ENCODE results near the gene LTBP2. TPM values are rescaled to one million over a fixed set of nuclear protein-coding genes. Genes with fewer than 3 reads are reported as not detected.

LTBP2 gene
- total and polyA plus RNA-seq, 3 experiments from 2014 or later, result 0.24 to 0.83 (median 0.42) TPM

Other genes with a start within 250 kb of the LTBP2 start
- gene SYNDIG1L, start 186.0 kb downstream of the LTBP2 start, total RNA-seq, result not detected
- not detected for gene SYNDIG1L, start 186.0 kb downstream of the LTBP2 start, polyA plus RNA-seq
- gene NPC2, start 118.9 kb downstream of the LTBP2 start, total RNA-seq, result 10 to 100 TPM; 17.1 to 18.3 TPM
- 75.6 TPM for gene NPC2, start 118.9 kb downstream of the LTBP2 start, polyA plus RNA-seq
- 10 to 100 TPM; 26.7 to 28.6 TPM for gene ISCA2, start 118.5 kb downstream of the LTBP2 start, total RNA-seq
- gene ISCA2, start 118.5 kb downstream of the LTBP2 start, polyA plus RNA-seq, result 77.8 TPM
- gene AREL1, start 100.8 kb upstream of the LTBP2 start, total RNA-seq, result 10 to 100 TPM; 37.0 to 37.7 TPM
- gene AREL1, start 100.8 kb upstream of the LTBP2 start, polyA plus RNA-seq, result 28.6 TPM
- gene FCF1, start 100.9 kb upstream of the LTBP2 start, total RNA-seq, result 10 to 100 TPM; 87.2 to 88.6 TPM
- gene FCF1, start 100.9 kb upstream of the LTBP2 start, polyA plus RNA-seq, result 33.0 TPM
- 10 to 100 TPM; 52.2 to 53.8 TPM for gene YLPM1, start 151.1 kb upstream of the LTBP2 start, total RNA-seq
- gene YLPM1, start 151.1 kb upstream of the LTBP2 start, polyA plus RNA-seq, result 16.9 TPM

Data from CD8-positive, alpha-beta memory T cell (primary cell).